Frontal cortex (tissue), 4 donors: ENCODE measurements around the gene HOXA2. TPM values are rescaled to one million over a fixed set of nuclear protein-coding genes. Genes with fewer than 3 reads are reported as not detected.
A peak's percentile ranks its signal among the peaks of the same experiment; 100 is the strongest.

Experiments used
- DNase-seq, 2 donors: peaks; one replicate each; pipeline ENCODE4 v3.0.0; 2012; ENCODE audit warnings: low spot score in 2 of 2
- FAIRE-seq: peaks from 2 replicates; lab custom pipeline; 2012; peaks lifted over from hg19 to GRCh38; lab: Jason Lieb, UNC
- total RNA-seq: library from RNA; depleted of rRNA; stranded (reverse); fragments of >200 nt; gene quantifications from one replicate; pipeline ENCODE4 v1.2.3, GENCODE V29; 2014
- donor health status: control.
- donor health status: control.
- donor health status: control.

Gene HOXA2
- total RNA-seq, result not detected

- no peak for FAIRE-seq
These were observed at the start of gene HOXA2 for GRCh38 chr7:27102581-27103442. TSS of gene HOXA2 (minus strand) at chr7:27102683. CDS start at chr7:27102500, 183 bp downstream.

GRCh38 chr7:27151341-27151930 lies 49.0 kb upstream of the HOXA2 start:
- FAIRE-seq, result no peak
- no peak for DNase-seq

More at GRCh38 chr7:27102581-27103442, at the start of gene HOXA2:
- DNase-seq, result no peak

GRCh38 chr7:27150568-27151340 lies 48.3 kb upstream of the HOXA2 start:
- DNase-seq (peak; percentile 84), FAIRE-seq (no peak)

GRCh38 chr7:27149842-27150567 lies 47.5 kb upstream of the HOXA2 start:
- no peak for DNase-seq
- FAIRE-seq, result no peak

DNA sequence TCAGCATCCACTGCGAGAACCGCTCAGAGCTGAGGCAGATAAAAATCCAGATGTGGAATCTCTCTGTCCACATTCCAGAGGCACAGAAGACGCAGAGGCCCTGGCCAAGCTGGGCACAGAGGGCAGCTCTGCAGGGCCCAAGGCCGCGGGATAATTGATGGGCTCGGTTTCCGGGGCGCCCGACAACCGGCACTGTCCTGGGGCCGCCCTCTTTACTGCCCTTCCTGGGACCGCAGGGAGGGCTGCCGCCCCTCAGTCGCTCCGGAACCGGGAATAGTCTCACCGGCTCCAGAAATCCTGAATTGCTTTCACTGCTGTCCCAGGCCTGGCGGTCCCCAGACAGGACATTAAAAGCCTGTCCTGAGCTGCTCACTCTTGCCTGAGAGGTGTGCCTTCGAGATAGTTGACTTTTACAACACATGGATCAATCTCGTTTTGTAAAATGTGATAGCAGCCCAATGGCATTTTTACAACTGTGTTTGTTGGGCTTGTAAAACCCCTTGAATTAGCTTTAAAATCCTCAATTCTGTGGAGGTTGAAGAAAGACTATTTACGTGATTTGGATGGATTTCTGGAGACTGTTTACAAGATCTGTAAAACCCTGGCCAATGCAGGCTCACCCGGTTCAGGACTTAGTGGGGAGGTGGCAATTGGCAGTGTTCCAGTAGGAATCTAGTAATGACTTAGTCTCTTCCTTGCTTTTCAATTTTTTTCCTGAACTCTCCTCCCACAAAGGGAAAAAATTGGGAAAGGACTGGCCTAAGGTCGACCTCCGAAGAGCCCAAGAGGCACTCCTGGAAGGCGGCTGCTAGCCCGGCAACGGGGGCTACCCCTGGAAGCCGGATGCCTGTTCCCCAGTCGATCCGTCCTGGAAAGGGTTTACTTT lies 46.5 kb upstream of the HOXA2 start:
- DNase-seq (no peak), FAIRE-seq (no peak)

DNA sequence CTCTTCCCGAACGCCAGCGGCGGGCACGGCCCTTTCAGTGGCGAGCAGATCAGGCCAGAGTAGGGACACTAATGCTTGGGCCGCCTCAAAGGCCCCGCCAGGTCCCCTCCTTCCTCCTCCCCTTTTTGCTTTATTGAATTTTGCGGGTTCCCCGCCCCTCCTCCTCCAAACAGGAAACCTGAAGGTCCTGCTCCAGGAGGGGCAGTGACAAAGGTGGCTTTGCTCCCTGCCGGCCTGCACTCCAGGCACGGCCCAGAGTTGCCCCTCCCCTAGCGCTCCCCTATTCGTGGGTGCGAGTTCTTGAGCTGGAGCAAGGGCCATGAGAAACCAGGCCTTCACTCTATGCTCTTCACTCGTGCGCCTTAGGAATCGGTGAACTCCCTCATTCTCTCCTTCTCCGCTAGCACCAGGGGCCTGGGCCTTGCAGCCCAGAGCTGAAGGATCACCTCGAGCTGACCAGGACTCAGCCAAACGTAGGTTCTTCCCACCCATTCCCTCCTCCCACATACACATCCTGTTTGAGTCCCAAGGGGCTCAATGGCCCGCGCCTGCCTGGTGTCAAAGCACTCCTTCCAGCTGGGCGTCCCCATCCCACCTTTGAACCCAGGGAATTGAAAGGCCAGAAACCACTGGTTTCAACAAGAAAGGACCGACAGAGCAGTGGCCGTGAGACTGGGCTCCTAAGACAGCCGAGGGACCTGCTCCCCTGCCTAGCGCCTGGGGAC lies 45.7 kb upstream of the HOXA2 start:
- FAIRE-seq, result no peak
- no peak for DNase-seq

GRCh38 chr7:27147199-27148030 lies 44.9 kb upstream of the HOXA2 start, which contains the start of gene HOXA6:
TSS of gene HOXA6 (minus strand) at chr7:27147774. CDS start at chr7:27147749, 25 bp downstream.
- no peak for DNase-seq

DNA sequence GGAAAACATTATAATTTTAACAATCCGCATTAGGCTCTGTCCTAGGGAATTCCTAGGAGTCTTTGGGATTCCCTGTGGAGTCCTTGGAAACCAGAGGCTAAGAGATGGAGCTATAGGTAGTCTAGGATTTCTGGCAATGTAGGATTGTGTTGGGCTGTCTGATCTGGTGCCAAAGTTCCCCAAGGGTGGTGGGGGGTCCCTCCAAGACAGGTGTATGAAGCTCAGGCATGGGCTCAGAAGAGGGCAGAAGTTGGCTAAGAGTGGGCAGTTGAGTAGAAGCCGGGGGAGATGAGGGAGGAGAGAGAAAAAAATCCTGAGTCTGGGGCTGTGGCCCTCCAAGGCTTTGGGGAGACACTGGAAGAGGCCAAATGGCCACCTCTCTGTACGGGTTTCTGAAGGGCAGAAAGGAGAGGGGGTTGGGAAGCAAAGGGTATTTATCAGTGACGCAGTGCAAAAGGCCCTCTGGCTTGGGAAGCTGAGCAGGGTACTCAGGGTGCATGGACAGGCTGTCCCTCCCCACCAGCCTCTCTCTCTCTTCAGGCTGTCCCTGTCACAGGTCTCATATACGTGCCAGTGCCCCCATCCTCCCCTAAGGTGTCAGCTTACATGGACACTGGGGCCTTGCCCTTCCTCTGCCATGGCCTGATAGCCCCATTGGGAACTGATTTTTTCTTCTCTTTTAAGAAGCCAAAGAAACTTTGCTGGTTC lies 44.2 kb upstream of the HOXA2 start:
- FAIRE-seq, result no peak
- DNase-seq, result peak in 1 of 2 donors; percentile 31

More at GRCh38 chr7:27147199-27148030, 44.9 kb upstream of the HOXA2 start, which contains the start of gene HOXA6:
- no peak for FAIRE-seq

GRCh38 chr7:27145914-27146412 lies 43.5 kb upstream of the HOXA2 start:
- FAIRE-seq (no peak), DNase-seq (peak in 1 of 2 donors; percentile 15)

DNA sequence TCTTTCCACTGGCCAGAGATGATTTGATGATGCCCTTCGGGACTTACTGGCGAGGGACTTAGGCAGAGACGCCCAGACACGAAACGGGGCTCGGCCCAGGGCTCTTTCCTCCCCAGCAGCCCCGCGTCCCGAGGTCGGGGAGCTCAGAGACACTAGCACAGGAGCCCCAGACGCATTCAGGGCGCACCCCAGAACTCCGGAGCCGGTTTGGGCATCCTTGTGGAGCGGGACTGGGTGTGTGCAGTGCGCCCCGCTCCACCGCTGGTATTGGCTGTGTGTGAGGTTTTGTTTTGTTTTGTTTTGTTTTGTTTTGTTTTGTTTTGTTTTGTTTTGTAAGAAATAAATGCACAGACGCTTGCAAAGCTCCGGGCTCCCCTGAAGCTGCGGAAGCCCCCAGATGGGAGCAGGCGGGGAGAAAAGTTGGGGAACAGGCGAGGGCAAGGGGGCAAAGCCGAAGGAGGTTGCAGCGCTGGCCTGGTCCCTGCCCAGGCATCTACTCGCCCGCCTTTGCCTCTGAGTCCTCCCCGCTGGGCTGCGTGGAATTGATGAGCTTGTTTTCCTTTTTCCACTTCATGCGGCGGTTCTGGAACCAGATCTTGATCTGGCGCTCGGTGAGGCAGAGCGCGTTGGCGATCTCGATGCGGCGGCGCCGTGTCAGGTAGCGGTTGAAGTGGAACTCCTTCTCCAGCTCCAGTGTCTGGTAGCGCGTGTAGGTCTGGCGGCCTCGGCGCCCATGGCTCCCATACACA lies 42.9 kb upstream of the HOXA2 start:
- FAIRE-seq (no peak), DNase-seq (peak in 1 of 2 donors; percentile 33)

DNA sequence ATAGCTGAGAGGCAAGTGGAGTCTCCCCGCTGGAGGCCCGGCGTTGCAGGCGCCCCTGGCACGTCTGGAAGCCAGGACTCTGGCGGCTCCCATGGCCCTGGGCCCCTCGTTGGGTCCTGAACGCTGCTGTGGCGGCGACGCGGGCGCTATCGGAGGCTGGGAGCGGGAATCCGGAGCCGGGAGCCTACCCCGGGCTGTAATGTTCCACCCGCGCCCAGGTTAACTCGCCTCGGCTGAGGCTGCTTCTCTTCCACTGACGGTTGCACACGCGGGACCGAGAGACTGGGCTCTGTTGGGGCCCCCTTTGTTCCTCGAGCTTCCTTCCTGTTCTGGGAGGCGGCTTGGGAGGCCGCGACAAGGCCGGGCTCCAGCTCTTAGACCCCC lies 42.3 kb upstream of the HOXA2 start:
- DNase-seq, result no peak
- FAIRE-seq, result no peak

DNA sequence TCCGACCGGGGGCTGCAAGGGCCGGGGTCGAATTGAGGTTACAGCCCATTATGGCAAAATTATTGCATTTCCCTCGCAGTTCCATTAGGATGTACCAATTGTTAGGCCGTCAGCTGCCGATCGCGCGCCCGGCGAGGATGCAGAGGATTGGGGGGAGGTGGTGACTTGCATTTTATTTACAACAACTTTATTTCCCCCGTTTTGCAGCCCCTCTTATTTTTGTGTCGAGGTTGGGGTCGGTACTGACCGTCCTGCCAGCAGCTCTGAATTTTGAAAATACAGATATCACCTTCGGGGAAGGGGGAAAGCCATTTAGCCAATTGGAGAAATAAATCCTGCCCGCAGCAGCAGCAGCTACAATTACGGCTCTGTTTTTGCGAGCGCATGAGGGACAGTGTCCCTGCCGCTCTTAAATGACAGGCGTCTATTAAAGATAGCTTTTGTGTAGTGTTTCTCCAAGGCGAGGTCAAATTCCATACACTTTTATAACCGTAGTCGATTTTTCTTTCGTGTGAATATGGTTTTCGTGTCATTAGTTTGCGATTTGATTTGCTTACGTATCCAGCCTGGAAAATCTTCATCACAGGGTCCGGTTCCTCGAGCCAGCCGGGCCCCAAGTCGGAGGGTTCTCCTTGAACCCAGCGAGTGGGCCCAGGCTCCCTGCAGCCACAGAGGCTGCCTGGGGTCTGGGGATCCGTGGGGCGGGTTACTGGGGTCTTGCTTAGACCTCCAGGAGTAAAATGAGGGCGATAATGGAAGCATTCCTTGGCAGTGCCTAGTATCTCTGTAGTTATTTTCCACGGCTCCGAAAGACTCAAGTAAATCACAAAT lies 41.7 kb upstream of the HOXA2 start:
- DNase-seq (no peak), FAIRE-seq (no peak)

DNA sequence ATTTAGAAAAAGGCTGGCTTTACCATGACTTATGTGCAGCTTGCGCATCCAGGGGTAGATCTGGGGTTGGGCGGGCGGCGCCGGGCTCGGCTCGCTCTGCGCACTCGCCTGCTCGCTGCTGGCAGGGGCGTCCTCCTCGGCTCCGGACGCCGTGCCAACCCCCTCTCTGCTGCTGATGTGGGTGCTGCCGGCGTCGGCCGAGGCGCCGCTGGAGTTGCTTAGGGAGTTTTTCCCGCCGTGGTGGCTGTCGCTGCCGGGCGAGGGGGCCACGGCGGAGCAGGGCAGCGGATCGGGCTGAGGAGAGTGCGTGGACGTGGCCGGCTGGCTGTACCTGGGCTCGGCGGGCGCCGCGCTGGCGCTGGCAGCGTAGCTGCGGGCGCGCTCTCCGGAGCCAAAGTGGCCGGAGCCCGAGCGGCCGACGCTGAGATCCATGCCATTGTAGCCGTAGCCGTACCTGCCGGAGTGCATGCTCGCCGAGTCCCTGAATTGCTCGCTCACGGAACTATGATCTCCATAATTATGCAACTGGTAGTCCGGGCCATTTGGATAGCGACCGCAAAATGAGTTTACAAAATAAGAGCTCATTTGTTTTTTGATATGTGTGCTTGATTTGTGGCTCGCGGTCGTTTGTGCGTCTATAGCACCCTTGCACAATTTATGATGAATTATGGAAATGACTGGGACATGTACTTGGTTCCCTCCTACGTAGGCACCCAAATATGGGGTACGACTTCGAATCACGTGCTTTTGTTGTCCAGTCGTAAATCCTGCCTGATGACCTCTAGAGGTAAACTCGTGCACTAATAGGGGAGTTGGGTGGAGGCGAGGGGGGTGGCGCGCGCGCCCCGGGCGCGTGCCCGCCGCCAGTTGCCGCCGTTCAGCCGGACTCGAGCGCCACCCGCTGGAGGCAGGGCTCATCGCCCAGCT lies 40.8 kb upstream of the HOXA2 start, which contains the start of gene HOXA5:
Gene HOXA5, minus strand, starts transcription at position 659 of the 927 bp plus-strand sequence. Its CDS starts 74 bp downstream, at position 585.
- FAIRE-seq, result no peak
- no peak for DNase-seq

- no peak for FAIRE-seq
These were observed 40.1 kb upstream of the HOXA2 start for GRCh38 chr7:27142580-27143022.

More at GRCh38 chr7:27142580-27143022, 40.1 kb upstream of the HOXA2 start:
- DNase-seq, result no peak
